Stomach (tissue), 9 donors: ENCODE results near the gene TBC1D16. TPM values are rescaled to one million over a fixed set of nuclear protein-coding genes. Genes with fewer than 3 reads are reported as not detected.

Source experiments
- DNase-seq, 2 donors: peaks; one replicate each; pipeline versions ENCODE4 v3.0.0 to v3.0.0-alpha.2; 2013 to 2019
- H3K27ac ChIP-seq, 5 donors: fragments of 200-600 bp in 4 of 5; sonication (generic) in 4 of 5; one replicate each; pipeline ENCODE4 v1.5.1; 2013 to 2019; ENCODE audit warnings: mild to moderate bottlenecking in 1 of 5, moderate library complexity in 1 of 5
- H3K27me3 ChIP-seq, 3 donors: fragments of 200-600 bp; sonication (generic); one replicate each; pipeline ENCODE4 v1.5.1; 2017 to 2019; ENCODE audit warnings: mixed run types in 1 of 3
- H3K36me3 ChIP-seq, 4 donors: fragments of 200-600 bp; sonication (generic); 1 replicate in 3 of 4; 2 replicates in 1 of 4; pipeline ENCODE4 v1.5.1; 2016 to 2019
- H3K4me1 ChIP-seq, 4 donors: fragments of 200-600 bp; sonication (generic); one replicate each; pipeline ENCODE4 v1.5.1; 2016 to 2019
- H3K4me3 ChIP-seq, 4 donors: fragments of 200-600 bp; sonication (generic) in 3 of 4; one replicate each; pipeline ENCODE4 v1.5.1; 2016 to 2019; ENCODE audit warnings: mild to moderate bottlenecking in 1 of 4
- H3K9me3 ChIP-seq, 4 donors: fragments of 200-600 bp; sonication (generic); one replicate each; pipeline ENCODE4 v1.5.1; 2016 to 2019
- CTCF ChIP-seq, 7 experiments: fragments of 450-650 bp in 4 of 7; fragments of 200-600 bp in 3 of 7; sonication (generic) in 3 of 7; IDR thresholded peaks; one replicate each; pipeline ENCODE4 v1.5.1; 2016 to 2019; ENCODE audit warnings: antibody characterized with exemption in 7 of 7, control low read depth in 2 of 7, mild to moderate bottlenecking in 1 of 7
- EP300 ChIP-seq: sonication (generic); formaldehyde crosslinking; IDR thresholded peaks from one replicate; pipeline ENCODE4 v1.6.1; 2017; ENCODE audit warnings: antibody characterized with exemption
- POLR2A ChIP-seq, 4 donors: fragments of 450-650 bp; IDR thresholded peaks; one replicate each; pipeline ENCODE4 v1.6.1; 2016; ENCODE audit warnings: antibody characterized with exemption in 4 of 4, control low read depth in 2 of 4, mild to moderate bottlenecking in 1 of 4, moderate library complexity in 1 of 4
- POLR2AphosphoS5 ChIP-seq, 3 donors: sonication (generic); formaldehyde crosslinking; IDR thresholded peaks; one replicate each; pipeline ENCODE4 v1.6.1; 2016; ENCODE audit warnings: antibody characterized with exemption in 3 of 3
- WGBS, 5 donors: extraction: QIAGEN DNeasy Blood & Tissue Kit in 3 of 5; methylation state at CpG; one replicate each; pipeline versions ENCODE4 v1.1.5 to v1.1.7; 2013 to 2018; 5-methylcytosine and 5-hydroxymethylcytosine counted together
- intact Hi-C: fragments of 100-400 bp; cut with DNase I; formaldehyde crosslinking; loops from one replicate; pipeline ENCODE4 v1.15.1; 2023; ENCODE audit warnings: low total_unique reads
- polyA plus RNA-seq, 3 donors: library from polyadenylated mRNA; stranded (reverse); fragments of 200-250 nt; gene quantifications; one replicate each; pipeline ENCODE4 v1.2.3, GENCODE V29; 2013
- total RNA-seq, 5 donors: library from RNA; depleted of rRNA; stranded (reverse); fragments of >200 nt; gene quantifications; one replicate each; pipeline versions ENCODE4 v1.1.0 to v1.2.3, GENCODE V29; 2014 to 2016
- donor health status: healthy with polysubstance abuse.
- donor health status: Bipolar disorder and iron deficiency.
- donor health status: healthy.

The TBC1D16 gene
- total and polyA plus RNA-seq, 8 donors, result 3.0 to 22.2 (median 16.8) TPM

DNA sequence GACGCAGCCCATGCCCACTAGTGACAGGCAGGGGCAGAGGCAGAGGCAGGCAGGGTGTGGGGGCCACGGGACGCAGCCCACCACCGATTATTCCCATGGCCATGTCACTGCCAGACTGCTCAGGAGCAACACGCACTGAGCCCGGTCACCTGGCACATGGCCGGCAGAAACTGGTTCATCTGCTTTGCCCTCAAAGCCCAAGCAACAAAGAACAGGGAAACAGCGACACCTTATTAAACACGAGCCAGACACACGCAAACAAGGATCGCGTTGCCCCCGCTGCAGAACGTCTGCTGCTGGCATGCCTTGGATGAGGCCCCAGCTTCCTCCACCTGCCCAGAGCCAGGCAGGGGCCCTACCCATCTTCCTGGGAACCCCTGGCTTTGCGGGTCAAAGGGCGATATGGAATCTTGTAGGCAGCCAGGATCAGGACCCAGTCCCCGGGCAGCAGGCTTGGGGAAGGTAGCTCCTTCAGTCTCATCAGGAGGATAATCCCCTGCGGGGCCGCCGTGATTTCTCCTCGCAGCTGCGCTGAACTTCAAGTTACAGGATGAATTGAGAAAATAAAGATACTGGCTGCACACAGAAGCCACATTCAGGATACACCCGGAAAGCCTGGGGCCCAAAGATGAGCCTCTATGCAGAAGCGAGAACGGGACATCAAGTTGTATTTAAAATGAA lies 4.8 kb downstream of the TBC1D16 start:
- WGBS, 5 donors, result 45 to 79% (median 60%) methylated on average over 22 to 25 of the region's 25 CpGs
- DNase-seq, result peak; percentile 92
- Histone ChIP-seq H3K4me3 (no peak overlapping the region), H3K9me3 (no peaks in the 10 kb centered on the region), H3K36me3 (no peaks in the 10 kb centered on the region), H3K27ac (peak overlapping the region; percentile 38 to 75 (median 65)), H3K27me3 (no peaks in the 10 kb centered on the region), H3K4me1 (peaks cover 39 to 83% (median 62%) of the 10 kb centered on the region in 4 donors)
- TF ChIP-seq POLR2AphosphoS5 (IDR thresholded peaks at IDR 0.05), result peak in 2 of 3 donors; percentile 23 to 82
- peak in 2 of 7 experiments; percentile 19 to 47 for TF ChIP-seq CTCF (IDR thresholded peaks at IDR 0.05)
- TF ChIP-seq EP300, result no peak
- intact Hi-C loops, result no loop called here

GRCh38 chr17:80029258-80029974 lies 6.3 kb downstream of the TBC1D16 start:
- peak; percentile 77 for DNase-seq

DNA sequence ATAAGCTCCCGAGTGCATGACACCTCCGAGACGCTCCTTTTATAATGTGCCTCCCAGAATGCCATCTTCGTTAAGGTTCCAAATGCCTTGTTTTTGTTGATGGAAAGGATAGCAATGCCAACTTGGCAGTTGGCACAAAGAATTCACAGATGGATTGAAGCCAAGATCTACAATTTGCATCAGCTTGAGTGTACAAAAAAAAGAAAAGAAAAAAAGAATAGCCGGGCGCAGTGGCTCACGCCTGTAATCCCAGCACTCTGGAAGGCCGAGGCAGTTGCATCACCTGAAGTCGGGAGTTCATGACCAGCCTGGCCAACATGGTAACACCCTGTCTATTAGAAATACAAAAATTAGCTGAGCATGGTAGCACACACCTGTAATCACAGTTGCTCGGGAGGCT lies 7.6 kb downstream of the TBC1D16 start:
- Histone ChIP-seq H3K27ac (peak overlapping the region in 3 of 5 donors; percentile 65 to 75 (median 69)), H3K4me3 (no peak overlapping the region), H3K27me3 (no peaks in the 10 kb centered on the region), H3K4me1 (peaks cover 39 to 88% (median 59%) of the 10 kb centered on the region in 4 donors), H3K9me3 (no peaks in the 10 kb centered on the region), H3K36me3 (no peaks in the 10 kb centered on the region)
- DNase-seq, result no peak
- no peak for TF ChIP-seq POLR2AphosphoS5 (IDR thresholded peaks at IDR 0.05)
- no peak for TF ChIP-seq POLR2A (IDR thresholded peaks at IDR 0.05)
- TF ChIP-seq CTCF (IDR thresholded peaks at IDR 0.05), result no peak
- TF ChIP-seq EP300, result no peak
- 56 to 66% (median 60%) methylated on average over 10 of the region's 10 CpGs for WGBS, 5 donors
- intact Hi-C loops, result no loop called here

More at GRCh38 chr17:80029258-80029974, 6.3 kb downstream of the TBC1D16 start:
- 44 to 64% (median 57%) methylated on average over 9 of the region's 9 CpGs for WGBS, 5 donors
- Histone ChIP-seq H3K27me3 (no peaks in the 10 kb centered on the region), H3K36me3 (no peaks in the 10 kb centered on the region), H3K4me3 (no peak overlapping the region), H3K4me1 (peaks cover 39 to 85% (median 60%) of the 10 kb centered on the region in 4 donors), H3K27ac (peak overlapping the region in 4 of 5 donors; percentile 38 to 75 (median 67)), H3K9me3 (no peaks in the 10 kb centered on the region)
- intact Hi-C loops, result no loop called here
- no peak for TF ChIP-seq POLR2A (IDR thresholded peaks at IDR 0.05)
- TF ChIP-seq POLR2AphosphoS5 (IDR thresholded peaks at IDR 0.05), result peak in 1 of 3 donors; percentile 85
- TF ChIP-seq CTCF (IDR thresholded peaks at IDR 0.05), result peak in 1 of 7 experiments; percentile 14

GRCh38 chr17:80027043-80027435 lies 8.6 kb downstream of the TBC1D16 start:
- no peak for TF ChIP-seq POLR2AphosphoS5 (IDR thresholded peaks at IDR 0.05)
- Histone ChIP-seq H3K4me1 (peaks cover 39 to 86% (median 58%) of the 10 kb centered on the region in 4 donors), H3K4me3 (no peak overlapping the region), H3K27ac (peak overlapping the region in 1 of 5 donors; percentile 44), H3K27me3 (no peaks in the 10 kb centered on the region), H3K36me3 (no peaks in the 10 kb centered on the region), H3K9me3 (no peaks in the 10 kb centered on the region)
- intact Hi-C loops, result no loop called here
- 93 to 97% (median 96%) methylated on average over 8 of the region's 8 CpGs for WGBS, 5 donors
- no peak for DNase-seq
